Esophagus muscularis mucosa (tissue), 3 donors: ENCODE data around the gene PEDS1.

Source experiments
- POLR2A ChIP-seq: fragments of 450-650 bp; IDR thresholded peaks from one replicate; pipeline ENCODE4 v1.6.1; 2017; ENCODE audit warnings: antibody characterized with exemption, moderate library complexity, mild to moderate bottlenecking, low read depth
- POLR2AphosphoS5 ChIP-seq, 2 donors: sonication (generic); formaldehyde crosslinking; IDR thresholded peaks; one replicate each; pipeline ENCODE4 v1.6.1; 2017; ENCODE audit warnings: antibody characterized with exemption in 2 of 2
- TF ChIP-seq, protein P1 (sequence below), 3 experiments: fragments of 200-600 bp in 2 of 3; fragments of 450-650 bp in 1 of 3; sonication (generic) in 2 of 3; IDR thresholded peaks; one replicate each; pipeline ENCODE4 v1.5.1; 2017 to 2019; ENCODE audit warnings: antibody characterized with exemption in 3 of 3, mild to moderate bottlenecking in 2 of 3, moderate library complexity in 1 of 3

GRCh38 chr20:50182346-50182745 is 28.8 kb upstream of the PEDS1 start:
- TF ChIP-seq, protein P1, sequence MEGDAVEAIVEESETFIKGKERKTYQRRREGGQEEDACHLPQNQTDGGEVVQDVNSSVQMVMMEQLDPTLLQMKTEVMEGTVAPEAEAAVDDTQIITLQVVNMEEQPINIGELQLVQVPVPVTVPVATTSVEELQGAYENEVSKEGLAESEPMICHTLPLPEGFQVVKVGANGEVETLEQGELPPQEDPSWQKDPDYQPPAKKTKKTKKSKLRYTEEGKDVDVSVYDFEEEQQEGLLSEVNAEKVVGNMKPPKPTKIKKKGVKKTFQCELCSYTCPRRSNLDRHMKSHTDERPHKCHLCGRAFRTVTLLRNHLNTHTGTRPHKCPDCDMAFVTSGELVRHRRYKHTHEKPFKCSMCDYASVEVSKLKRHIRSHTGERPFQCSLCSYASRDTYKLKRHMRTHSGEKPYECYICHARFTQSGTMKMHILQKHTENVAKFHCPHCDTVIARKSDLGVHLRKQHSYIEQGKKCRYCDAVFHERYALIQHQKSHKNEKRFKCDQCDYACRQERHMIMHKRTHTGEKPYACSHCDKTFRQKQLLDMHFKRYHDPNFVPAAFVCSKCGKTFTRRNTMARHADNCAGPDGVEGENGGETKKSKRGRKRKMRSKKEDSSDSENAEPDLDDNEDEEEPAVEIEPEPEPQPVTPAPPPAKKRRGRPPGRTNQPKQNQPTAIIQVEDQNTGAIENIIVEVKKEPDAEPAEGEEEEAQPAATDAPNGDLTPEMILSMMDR (IDR thresholded peaks at IDR 0.05): no peak
- no peak for TF ChIP-seq POLR2AphosphoS5 (IDR thresholded peaks at IDR 0.05)
- TF ChIP-seq POLR2A: no peak
